Measurements from ENCODE around the gene STX8.

DNA sequence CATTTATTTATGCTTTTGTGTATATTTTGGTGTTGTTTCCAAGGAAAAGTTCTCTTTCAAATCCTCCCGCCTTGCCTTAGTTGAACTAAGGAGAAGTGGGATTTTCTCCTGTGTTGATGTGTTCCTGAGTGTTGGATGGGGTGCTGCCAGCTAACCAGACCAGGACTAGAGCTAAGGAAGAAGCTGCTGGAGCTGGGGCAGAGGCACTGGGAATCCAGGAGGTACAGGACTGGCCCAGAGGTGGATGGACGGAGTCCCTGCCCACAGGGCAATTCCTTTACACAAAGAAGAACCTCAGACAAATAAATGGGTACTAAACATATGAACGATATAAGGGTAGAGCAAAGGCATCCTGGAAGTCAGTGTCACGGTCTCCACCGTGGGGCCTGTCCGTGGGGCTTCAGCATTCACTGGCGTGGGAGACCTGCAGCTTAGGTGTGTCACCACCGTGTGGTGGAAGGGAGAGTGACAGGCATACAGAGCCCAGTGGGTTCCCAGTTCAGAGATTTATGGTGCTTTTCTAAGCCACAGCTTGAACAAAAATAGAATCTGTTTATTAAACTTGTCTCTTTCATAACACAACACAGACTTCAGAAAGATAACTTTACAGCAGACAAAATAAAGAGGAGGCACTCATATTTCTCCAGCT, 283.6 kb downstream of the STX8 start:
- TF ChIP-seq ZNF384 (IDR thresholded peaks at IDR 0.05) (no peak), SUZ12 (IDR thresholded peaks at IDR 0.05) (no peak), TARDBP (IDR thresholded peaks at IDR 0.05) (no peak), ELF4 (IDR thresholded peaks at IDR 0.05) (no peak), SP1 (IDR thresholded peaks at IDR 0.05) (no peak), BHLHE40 (IDR thresholded peaks at IDR 0.05; ENCODE audit: borderline replicate concordance) (no peak), FOXK2 (IDR thresholded peaks at IDR 0.05) (no peak), CTBP1 (IDR thresholded peaks at IDR 0.05; ENCODE audit: borderline replicate concordance) (no peak), FOXM1 (IDR thresholded peaks at IDR 0.05; ENCODE audit: borderline replicate concordance) (no peak), HDGF (IDR thresholded peaks at IDR 0.05; ENCODE audit: borderline replicate concordance) (no peak), FOXA1 (IDR thresholded peaks at IDR 0.05) (no peak), ARNT (IDR thresholded peaks at IDR 0.05) (no peak)
- TF ChIP-seq, protein P1, sequence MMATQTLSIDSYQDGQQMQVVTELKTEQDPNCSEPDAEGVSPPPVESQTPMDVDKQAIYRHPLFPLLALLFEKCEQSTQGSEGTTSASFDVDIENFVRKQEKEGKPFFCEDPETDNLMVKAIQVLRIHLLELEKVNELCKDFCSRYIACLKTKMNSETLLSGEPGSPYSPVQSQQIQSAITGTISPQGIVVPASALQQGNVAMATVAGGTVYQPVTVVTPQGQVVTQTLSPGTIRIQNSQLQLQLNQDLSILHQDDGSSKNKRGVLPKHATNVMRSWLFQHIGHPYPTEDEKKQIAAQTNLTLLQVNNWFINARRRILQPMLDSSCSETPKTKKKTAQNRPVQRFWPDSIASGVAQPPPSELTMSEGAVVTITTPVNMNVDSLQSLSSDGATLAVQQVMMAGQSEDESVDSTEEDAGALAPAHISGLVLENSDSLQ (IDR thresholded peaks at IDR 0.05), result peak; percentile 85
